SK-N-SH treated with all-trans-retinoic acid at 6 μM for 48 hours (cell line): ENCODE results near the gene SLC34A1.

Experiments
- ATAC-seq: fragments of 200-7000 bp; cut with Tn5 transposase; 3 replicates; pipeline ENCODE4 v1.9.1; 2020; ENCODE audit warnings: mild to moderate bottlenecking, moderate library complexity
- ARNTL ChIP-seq: fragments of 450-650 bp; formaldehyde crosslinking; IDR thresholded peaks from 2 replicates; pipeline ENCODE4 v1.5.0; 2020; ENCODE audit warnings: low read depth, mild to moderate bottlenecking, moderate library complexity, borderline replicate concordance
- BACH2 ChIP-seq: fragments of 250-450 bp; sonication (Bioruptor Pico); IDR thresholded peaks from 2 replicates; pipeline ENCODE4 v1.9.0; 2021; ENCODE audit warnings: mild to moderate bottlenecking, borderline replicate concordance
- CREB5 ChIP-seq: fragments of 250-450 bp; sonication (Bioruptor Pico); IDR thresholded peaks from 2 replicates; pipeline ENCODE4 v1.5.1; 2020; ENCODE audit warnings: low read depth, mild to moderate bottlenecking, moderate library complexity
- CSRNP3 ChIP-seq: fragments of 250-450 bp; sonication (Bioruptor Pico); IDR thresholded peaks from 2 replicates; pipeline ENCODE4 v1.5.1; 2021; ENCODE audit warnings: mild to moderate bottlenecking, moderate library complexity
- ESRRG ChIP-seq: fragments of 250-450 bp; sonication (Bioruptor Pico); IDR thresholded peaks from 2 replicates; pipeline ENCODE4 v1.6.1; 2021; ENCODE audit warnings: mild to moderate bottlenecking
- GLIS3 ChIP-seq: fragments of 250-450 bp; sonication (Bioruptor Pico); IDR thresholded peaks from 2 replicates; pipeline ENCODE4 v1.5.0; 2020; ENCODE audit warnings: mild to moderate bottlenecking, moderate library complexity
- ISL1 ChIP-seq: fragments of 250-450 bp; sonication (Bioruptor Pico); IDR thresholded peaks from 2 replicates; pipeline ENCODE4 v2.1.2; 2022; ENCODE audit warnings: mild to moderate bottlenecking, moderate library complexity
- OSR1 ChIP-seq: fragments of 250-450 bp; sonication (Bioruptor Pico); IDR thresholded peaks from 2 replicates; pipeline ENCODE4 v1.8.0; 2022; ENCODE audit warnings: moderate library complexity, mild to moderate bottlenecking, inconsistent platforms
- PATZ1 ChIP-seq: fragments of 250-450 bp; sonication (Bioruptor Pico); IDR thresholded peaks from 2 replicates; pipeline ENCODE4 v1.8.0; 2020; ENCODE audit warnings: mild to moderate bottlenecking, moderate library complexity, borderline replicate concordance
- POU6F1 ChIP-seq: fragments of 250-450 bp; sonication (Bioruptor Pico); IDR thresholded peaks from 2 replicates; pipeline ENCODE4 v1.8.0; 2021; ENCODE audit warnings: low read depth, mild to moderate bottlenecking, moderate library complexity, borderline replicate concordance
- PPARA ChIP-seq: fragments of 250-450 bp; sonication (Bioruptor Pico); IDR thresholded peaks from 2 replicates; pipeline ENCODE4 v1.5.0; 2020; ENCODE audit warnings: mild to moderate bottlenecking, borderline replicate concordance
- SNAI2 ChIP-seq: fragments of 250-450 bp; sonication (Bioruptor Pico); IDR thresholded peaks from 2 replicates; pipeline ENCODE4 v1.5.0; 2020; ENCODE audit warnings: mild to moderate bottlenecking, moderate library complexity
- TCF4 ChIP-seq: fragments of 250-450 bp; sonication (Bioruptor Pico); IDR thresholded peaks from 2 replicates; pipeline ENCODE4 v1.8.0; 2021; ENCODE audit warnings: mild to moderate bottlenecking, moderate library complexity, borderline replicate concordance
- TOX ChIP-seq: fragments of 250-450 bp; sonication (Bioruptor Pico); IDR thresholded peaks from 2 replicates; pipeline ENCODE4 v1.8.0; 2021; ENCODE audit warnings: mild to moderate bottlenecking, moderate library complexity, borderline replicate concordance
- TSHZ2 ChIP-seq: fragments of 250-450 bp; sonication (Bioruptor Pico); IDR thresholded peaks from 2 replicates; pipeline ENCODE4 v1.5.0; 2020; ENCODE audit warnings: mild to moderate bottlenecking, moderate library complexity
- ZC3H10 ChIP-seq: fragments of 250-450 bp; sonication (Bioruptor Pico); IDR thresholded peaks from 2 replicates; pipeline ENCODE4 v1.5.1; 2021; ENCODE audit warnings: mild to moderate bottlenecking, moderate library complexity
- ZFP3 ChIP-seq: fragments of 250-450 bp; sonication (Bioruptor Pico); IDR thresholded peaks from 2 replicates; pipeline ENCODE4 v1.5.0; 2020; ENCODE audit warnings: mild to moderate bottlenecking, moderate library complexity
- ZFP30 ChIP-seq: fragments of 450-650 bp; formaldehyde crosslinking; IDR thresholded peaks from 2 replicates; pipeline ENCODE4 v1.5.0; 2022; ENCODE audit warnings: mild to moderate bottlenecking, moderate library complexity
- ZNF565 ChIP-seq: fragments of 450-650 bp; formaldehyde crosslinking; conservative IDR thresholded peaks from 2 replicates; pipeline ENCODE4 v1.5.0; 2020; ENCODE audit warnings: low read depth, mild to moderate bottlenecking, moderate library complexity
- ZNF70 ChIP-seq: fragments of 450-650 bp; formaldehyde crosslinking; IDR thresholded peaks from 2 replicates; pipeline ENCODE4 v1.5.0; 2020; ENCODE audit warnings: mild to moderate bottlenecking, moderate library complexity
- ZNF8 ChIP-seq: fragments of 450-650 bp; formaldehyde crosslinking; IDR thresholded peaks from 2 replicates; pipeline ENCODE4 v1.5.0; 2020; ENCODE audit warnings: mild to moderate bottlenecking, moderate library complexity

The SLC34A1 gene

GRCh38 chr5:177361418-177362291, 22.6 kb upstream of the SLC34A1 start:
- TF ChIP-seq ESRRG, result no peak
- no peak for TF ChIP-seq ZNF8
- no peak for TF ChIP-seq GLIS3
- no peak for TF ChIP-seq ZNF70 (CRISPR knock-in tag)
- no peak for TF ChIP-seq BACH2
- no peak for TF ChIP-seq CSRNP3 (CRISPR knock-in tag)
- no peak for TF ChIP-seq TSHZ2 (CRISPR knock-in tag)
- no peak for TF ChIP-seq ZC3H10 (CRISPR knock-in tag)
- TF ChIP-seq SNAI2 (CRISPR knock-in tag), result no peak
- no peak for TF ChIP-seq CREB5 (CRISPR knock-in tag)
- no peak for TF ChIP-seq ARNTL (CRISPR knock-in tag)
- no peak for TF ChIP-seq POU6F1 (CRISPR knock-in tag)
- TF ChIP-seq ZFP30 (CRISPR knock-in tag), result no peak
- no peak for TF ChIP-seq OSR1 (CRISPR knock-in tag)
- no peak for TF ChIP-seq ISL1
- no peak for TF ChIP-seq ZFP3 (CRISPR knock-in tag)
- no peak for ATAC-seq

- no peak for ATAC-seq
- no peak for TF ChIP-seq TOX (CRISPR knock-in tag)
- no peak for TF ChIP-seq CREB5 (CRISPR knock-in tag)
- TF ChIP-seq ISL1, result no peak
- TF ChIP-seq PPARA (CRISPR knock-in tag), result no peak
- no peak for TF ChIP-seq ZFP30 (CRISPR knock-in tag)
- no peak for TF ChIP-seq ZNF8
- TF ChIP-seq TCF4 (CRISPR knock-in tag), result no peak
- TF ChIP-seq ZFP3 (CRISPR knock-in tag), result no peak
- TF ChIP-seq PATZ1, result no peak
- no peak for TF ChIP-seq CSRNP3 (CRISPR knock-in tag)
- no peak for TF ChIP-seq SNAI2 (CRISPR knock-in tag)
- no peak for TF ChIP-seq TSHZ2 (CRISPR knock-in tag)
- TF ChIP-seq BACH2, result no peak
- TF ChIP-seq ARNTL (CRISPR knock-in tag), result no peak
- no peak for TF ChIP-seq ZNF70 (CRISPR knock-in tag)
- no peak for TF ChIP-seq ZNF565 (CRISPR knock-in tag)
- TF ChIP-seq ZC3H10 (CRISPR knock-in tag), result no peak
- TF ChIP-seq GLIS3, result no peak
- TF ChIP-seq, all 23 proteins: peak for 0
Measured at GRCh38 chr5:177362292-177362609, 22.0 kb upstream of the SLC34A1 start.
